HG03439 (cell line): Measurements from ENCODE around the gene FLNB.
A peak's percentile ranks its signal among the peaks of the same experiment; 100 is the strongest.

ENCODE experiments used
- ATAC-seq: cut with Tn5 transposase; IDR thresholded peaks from one replicate; pipeline ENCODE4 v1.9.1; 2021; ENCODE audit warnings: mild to moderate bottlenecking, moderate library complexity; ENCODE audit not compliant: unreplicated experiment

The FLNB gene

DNA sequence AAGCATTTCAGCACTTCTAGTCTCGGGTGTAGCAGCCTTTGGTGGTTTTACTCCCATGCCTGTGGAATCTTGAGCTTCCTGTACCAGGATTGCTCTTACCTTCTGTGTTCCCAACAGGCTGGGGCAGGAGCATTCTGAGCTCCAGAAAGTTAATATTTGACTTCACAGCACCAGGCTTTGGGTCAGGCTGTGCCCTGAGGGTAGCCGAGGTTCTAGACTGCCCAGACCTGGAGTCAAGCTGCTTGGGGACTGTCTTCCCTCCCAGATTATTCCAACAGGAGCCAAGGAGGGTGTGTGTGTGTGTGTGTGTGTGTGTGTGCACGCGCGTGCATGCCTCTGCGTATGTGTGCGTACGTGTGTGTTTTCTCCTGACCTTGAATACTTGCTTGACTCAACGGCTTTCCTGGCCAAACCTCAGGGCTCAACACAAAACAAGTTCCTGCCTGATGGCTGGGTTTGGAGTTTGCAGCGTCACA is 94.8 kb downstream of the FLNB start:
- no peak for ATAC-seq

DNA sequence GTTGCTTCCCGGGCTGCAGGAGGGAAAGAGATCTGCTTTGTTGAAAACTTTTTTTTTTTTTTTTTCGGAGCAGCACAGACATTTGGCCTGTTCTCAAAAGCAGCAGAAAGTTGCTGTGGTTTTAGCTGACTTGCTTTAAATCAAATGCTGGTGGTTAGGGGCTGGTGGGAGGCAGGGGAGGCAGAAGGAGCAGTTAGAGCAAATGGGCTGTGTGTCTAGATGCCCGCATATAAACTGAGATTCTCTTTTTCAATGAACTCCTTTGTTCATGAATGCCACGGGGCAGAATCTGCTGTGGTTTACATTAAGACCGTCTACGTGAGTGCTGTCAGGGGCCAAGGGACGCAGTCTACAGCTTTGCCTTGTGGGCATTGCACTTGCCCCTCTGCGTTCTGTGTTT is 95.9 kb downstream of the FLNB start:
- no peak for ATAC-seq

DNA sequence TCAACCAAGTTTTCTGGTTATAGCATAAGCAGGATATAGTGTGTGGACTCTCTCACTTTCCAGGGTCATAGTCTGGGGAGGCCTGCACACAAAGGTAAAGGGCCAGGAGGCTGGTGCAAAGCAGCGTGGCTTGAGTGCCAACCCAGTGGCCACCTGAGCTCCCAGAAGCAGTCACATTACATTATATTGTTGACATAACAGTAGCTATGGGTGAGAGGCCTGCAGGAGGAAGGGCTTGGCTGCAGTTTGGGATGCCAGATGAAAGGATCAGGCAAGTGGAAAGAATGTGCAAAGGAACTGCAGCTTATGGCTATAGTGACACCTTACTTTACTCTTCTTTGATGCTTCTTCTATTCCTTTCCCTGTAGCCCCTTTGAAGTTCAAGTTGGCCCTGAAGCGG is 96.5 kb downstream of the FLNB start:
- ATAC-seq, result no peak

DNA sequence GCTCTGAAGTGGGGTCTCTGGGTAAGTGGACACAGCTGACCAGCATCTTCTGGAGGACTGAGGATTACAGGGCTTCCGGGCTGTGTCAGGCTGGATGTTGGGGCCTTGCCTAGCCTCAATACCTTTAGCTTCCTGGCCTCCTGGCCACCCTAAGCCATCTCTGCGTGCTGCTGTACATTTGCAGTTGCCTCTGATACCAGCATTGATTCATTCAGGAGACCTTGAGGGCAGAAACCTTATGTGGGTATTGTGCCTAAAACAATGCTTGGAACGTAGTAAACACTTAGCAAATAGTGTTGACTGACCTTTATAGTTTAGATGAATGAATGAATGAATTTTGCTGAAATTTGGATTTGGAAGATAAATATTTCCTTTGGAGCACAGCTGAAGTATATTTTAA is 97.0 kb downstream of the FLNB start:
- ATAC-seq, result no peak

DNA sequence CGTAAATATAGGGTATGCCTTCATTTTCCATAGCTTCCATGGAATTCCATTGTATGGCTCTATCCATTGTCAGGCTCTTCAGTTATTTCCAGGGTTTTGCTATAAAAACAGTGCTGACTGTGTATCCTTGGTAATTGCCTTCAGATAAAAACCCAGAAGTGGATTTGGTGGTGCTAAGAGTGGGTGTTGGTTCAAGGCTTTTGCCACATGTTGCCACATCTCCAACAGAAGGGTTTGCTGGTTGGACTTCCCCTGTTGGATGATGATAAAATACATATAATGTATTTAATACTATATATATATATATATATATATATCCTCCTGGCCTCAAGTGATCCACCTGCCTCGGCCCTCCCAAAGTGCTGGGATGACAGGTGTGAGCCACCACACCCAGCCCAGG is 97.8 kb downstream of the FLNB start:
- no peak for ATAC-seq

DNA sequence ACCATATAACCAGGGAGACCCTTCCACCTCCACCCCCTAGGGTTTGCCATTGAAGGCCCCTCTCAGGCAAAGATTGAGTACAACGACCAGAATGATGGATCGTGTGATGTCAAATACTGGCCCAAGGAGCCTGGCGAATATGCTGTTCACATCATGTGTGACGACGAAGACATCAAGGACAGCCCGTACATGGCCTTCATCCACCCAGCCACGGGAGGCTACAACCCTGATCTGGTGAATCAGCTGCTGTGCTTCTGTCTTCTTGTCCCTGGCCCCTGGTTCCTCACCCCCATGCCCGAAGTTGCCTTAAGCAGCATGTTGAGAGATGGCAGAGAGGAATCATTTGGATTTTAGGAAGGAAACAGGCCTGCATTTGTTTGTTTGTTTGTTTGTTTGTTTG is 98.4 kb downstream of the FLNB start:
- no peak for ATAC-seq

DNA sequence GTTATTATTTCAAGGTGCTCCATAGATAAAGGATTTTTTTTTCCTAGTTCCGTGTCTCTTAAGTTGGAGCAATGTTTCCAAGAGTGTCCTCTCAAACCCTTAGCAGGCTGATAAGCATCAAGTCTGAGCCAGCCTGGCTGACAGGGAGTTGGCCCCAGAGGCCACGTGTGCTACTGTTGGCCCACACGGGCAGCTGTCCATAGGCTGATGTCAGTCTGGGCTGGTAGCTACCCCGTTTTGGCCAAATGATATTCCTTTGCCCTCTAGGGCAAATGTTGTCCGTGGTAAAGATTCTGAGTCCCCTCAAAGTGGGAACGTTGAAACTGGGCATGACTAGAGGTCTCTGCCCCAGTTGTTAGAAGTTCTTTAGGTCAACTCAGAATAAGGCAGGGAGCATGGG is 99.4 kb downstream of the FLNB start:
- no peak for ATAC-seq

DNA sequence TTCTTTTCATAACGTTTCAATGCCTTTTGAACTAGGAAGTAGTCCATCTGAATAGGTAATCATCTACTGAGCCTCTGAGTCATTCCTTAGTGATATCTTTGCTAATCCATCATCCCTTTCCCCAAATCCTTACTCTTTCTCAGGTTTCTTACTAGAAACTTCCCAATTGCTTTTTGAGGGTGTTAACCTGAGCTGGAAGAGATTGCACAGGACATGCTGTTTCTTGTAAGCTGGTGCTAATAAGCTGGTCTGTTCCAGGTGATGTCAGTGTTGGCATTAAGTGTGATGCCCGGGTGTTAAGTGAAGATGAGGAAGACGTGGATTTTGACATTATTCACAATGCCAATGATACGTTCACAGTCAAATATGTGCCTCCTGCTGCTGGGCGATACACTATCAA is 101.5 kb downstream of the FLNB start:
- ATAC-seq, result no peak

DNA sequence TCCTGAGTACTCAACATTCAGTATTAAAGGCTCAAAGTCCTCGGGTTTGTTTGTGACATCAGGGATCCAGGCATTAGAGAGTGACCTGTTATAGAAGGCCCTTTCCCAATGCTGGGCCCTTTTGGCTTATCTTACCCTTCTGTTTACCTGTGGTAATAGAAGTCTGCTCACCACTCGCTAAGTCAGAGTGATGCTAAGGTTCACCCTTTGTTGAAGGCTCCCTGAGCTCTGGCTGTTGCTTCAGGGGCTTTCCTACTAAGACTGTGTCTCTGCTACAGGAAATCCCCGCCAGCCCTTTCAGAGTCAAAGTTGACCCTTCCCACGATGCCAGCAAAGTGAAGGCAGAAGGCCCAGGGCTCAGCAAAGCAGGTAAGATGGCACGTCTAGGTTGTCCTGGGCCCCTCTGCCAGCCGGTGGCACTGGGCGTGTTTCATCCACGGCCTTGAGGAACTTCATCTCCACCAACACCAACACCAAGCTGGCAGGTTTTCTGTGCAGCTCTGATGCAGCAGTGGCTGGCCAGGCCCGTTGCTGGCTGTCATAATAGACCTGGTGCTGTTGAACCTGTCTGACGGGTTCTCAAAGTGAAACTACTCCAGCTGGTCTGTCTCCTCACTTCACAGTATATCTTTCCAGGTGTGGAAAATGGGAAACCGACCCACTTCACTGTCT is 103.4 kb downstream of the FLNB start:
- ATAC-seq, result no peak

DNA sequence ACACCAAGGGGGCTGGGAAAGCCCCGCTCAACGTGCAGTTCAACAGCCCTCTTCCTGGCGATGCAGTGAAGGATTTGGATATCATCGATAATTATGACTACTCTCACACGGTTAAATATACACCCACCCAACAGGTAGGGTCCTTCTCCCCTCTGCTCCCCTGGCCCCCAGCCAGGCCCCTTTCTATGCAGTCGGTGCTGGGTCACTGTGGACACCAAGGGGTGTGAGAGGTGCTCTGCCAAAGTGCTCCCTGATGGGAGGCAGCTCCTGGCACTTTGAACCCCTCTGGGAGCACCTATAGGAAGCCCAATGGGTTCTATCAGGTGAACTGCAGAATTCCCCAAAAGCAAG is 103.9 kb downstream of the FLNB start:
- ATAC-seq, result no peak

DNA sequence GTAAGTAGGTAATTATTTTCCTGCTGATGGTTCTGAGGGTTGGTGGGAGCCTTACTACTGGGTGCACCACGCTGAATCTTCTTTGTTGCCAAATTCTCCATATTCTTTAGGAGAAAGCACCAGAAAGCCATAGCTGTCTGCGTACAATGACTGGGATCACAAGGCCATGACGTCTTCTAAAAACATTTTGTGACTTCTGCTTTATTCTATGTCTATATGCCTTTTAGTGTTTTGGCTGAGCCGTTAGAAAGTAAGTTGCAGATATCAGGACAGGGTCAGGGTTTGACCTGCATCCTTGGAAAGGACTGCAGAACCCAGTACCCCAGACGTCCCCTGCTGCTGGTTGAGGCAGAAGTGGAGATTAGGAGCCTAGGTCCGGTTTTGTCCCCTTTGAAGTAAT is 107.0 kb downstream of the FLNB start:
- no peak for ATAC-seq

DNA sequence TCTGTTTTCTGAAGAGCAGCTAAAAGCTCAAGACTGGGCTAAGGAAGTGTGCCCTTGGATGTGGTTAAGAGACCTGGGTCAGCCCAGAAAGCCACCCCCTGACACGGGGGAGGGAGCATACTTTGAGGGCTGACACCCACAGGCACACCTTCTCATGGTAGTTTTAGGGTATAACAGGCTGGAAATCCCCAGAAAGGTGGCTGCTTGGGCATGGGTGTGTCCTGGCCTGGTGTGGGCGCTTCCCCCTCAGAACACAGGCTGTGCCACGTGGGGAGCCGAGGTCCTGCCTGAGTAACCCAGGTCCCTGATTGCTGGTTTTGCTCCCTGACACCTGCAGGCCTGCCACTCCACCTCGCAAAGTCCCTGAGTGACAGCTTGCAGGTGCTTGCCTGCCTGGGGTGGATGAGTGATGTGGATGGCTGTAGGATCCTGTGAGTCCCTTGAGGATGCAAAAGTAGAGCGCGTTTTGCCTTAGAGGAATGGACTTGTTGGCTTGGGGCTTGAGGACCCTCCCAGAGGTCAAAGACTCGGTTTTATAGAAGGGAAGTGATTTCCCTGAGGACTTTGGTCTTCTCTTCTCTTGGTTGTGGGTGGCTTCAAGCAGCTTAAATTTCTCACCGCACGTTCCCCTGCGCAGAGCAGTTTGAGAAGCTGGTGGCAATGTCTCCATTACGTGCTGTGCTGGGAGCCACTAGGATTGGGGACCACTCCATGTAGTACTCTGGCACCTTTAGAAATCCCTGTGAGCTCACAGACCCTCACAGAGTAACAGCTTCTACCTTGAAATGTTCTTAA is 108.1 kb downstream of the FLNB start:
- ATAC-seq, result peak; percentile 59

DNA sequence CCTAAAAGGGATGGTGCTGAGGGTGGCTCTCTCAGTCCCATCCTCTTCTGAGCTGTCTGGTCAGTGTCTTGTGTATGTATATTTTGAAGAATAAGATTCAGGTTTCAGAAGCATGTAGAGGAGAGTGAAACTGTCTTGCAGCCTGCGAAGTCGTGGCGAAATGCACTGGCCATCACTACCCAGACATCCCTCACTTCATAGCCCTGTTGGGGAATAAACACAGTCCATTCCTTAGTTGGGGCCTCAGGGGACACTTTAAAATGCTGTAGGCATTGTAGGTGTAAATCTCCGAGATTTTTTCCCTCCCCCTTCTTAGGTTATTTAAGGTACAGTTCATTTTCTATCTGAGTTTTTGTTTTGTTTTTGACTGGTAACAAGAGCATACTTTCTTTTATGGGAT is 108.8 kb downstream of the FLNB start:
- ATAC-seq, result peak; percentile 21

DNA sequence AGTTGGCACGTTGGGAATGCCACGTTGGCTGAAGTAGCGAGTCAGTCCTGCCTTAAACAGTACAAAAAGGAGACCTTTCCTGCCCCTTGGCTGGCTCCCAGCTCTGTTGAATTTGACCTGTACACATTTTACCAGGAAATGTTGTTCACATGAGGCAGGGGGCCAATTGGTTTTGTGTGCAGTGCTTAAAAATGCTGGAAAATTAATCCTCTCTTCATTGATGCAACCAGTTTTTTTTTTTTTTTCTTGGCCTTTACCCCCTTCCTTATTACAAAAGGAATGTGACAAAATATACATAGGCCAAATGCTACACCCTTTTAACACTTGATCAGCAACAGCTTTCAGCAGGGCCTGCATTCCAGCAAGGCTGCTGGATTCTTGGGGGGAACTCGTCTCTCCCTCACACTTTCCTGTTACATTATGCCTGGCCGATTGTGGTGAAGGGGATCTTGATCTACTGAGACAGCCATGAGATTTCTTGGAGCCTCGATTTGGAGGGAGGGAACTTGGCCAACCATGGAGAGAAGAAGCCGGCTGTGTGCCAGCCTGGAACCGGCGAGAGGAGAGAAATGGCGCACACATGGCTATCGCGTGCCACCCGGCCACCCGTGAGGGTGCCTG is 109.4 kb downstream of the FLNB start:
- ATAC-seq, result no peak

DNA sequence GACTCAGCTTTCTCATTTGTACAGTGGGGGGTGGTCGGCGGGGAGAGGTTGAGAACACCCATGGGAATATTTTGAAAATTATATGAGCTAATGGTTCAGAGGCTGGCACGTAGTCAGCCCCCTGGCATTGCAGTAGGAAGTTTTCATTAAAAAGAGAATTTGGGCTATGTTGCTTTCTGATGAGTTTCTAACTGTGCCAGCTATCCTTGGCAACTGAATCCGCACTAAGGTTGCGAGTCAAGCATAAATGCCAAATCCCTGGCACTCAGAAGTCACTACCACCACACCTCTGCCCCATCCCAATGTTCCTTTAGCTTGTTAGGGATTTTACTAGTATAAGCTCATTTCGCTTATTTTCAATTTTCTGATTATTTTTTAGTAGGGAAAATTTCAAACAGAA is 111.0 kb downstream of the FLNB start:
- no peak for ATAC-seq

DNA sequence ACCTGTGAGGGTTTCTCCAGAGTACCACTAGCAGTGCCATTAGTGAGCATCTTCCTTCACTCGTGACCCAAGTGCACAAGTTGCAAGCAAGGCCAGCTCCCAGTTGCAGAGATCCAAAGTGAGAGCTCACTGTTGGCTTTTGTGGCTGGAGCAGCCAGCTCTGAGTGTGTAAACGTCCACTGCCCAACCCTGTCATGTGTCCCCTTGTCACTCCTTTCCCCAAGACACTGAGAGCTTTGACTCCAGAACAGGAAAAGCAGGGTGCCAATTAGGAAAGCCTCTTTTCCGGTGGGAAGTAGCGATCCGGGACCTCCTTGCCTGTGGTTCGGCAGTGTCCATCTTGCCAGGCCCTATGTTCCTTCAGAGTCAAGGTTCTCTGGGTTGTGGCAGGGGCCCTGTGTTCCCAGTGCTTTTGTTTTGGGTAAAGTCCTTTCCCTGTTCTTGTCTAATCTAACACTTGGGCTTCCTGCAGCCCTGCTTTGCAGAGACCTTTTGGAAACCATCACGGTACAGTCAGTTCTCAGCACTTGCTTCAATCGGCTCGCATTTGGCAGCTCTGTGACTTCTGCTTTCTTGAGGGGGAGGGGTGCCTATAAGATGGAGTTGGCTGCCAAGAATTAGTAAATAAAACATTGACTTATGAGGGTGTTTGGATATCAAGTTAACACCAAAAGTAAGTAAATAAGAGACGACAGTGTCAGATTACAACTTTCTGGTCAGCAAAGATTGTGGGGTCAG is 112.0 kb downstream of the FLNB start:
- no peak for ATAC-seq

DNA sequence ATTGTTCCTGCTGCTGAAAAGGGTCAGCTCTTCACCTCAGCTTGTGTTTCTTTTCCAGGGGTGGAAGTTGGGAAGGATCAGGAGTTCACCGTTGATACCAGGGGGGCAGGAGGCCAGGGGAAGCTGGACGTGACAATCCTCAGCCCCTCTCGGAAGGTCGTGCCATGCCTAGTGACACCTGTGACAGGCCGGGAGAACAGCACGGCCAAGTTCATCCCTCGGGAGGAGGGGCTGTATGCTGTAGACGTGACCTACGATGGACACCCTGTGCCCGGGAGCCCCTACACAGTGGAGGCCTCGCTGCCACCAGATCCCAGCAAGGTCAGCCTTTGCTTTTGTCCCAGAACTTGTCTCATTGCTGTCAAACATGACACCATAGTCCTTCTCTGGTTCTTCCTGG is 113.0 kb downstream of the FLNB start:
- no peak for ATAC-seq

DNA sequence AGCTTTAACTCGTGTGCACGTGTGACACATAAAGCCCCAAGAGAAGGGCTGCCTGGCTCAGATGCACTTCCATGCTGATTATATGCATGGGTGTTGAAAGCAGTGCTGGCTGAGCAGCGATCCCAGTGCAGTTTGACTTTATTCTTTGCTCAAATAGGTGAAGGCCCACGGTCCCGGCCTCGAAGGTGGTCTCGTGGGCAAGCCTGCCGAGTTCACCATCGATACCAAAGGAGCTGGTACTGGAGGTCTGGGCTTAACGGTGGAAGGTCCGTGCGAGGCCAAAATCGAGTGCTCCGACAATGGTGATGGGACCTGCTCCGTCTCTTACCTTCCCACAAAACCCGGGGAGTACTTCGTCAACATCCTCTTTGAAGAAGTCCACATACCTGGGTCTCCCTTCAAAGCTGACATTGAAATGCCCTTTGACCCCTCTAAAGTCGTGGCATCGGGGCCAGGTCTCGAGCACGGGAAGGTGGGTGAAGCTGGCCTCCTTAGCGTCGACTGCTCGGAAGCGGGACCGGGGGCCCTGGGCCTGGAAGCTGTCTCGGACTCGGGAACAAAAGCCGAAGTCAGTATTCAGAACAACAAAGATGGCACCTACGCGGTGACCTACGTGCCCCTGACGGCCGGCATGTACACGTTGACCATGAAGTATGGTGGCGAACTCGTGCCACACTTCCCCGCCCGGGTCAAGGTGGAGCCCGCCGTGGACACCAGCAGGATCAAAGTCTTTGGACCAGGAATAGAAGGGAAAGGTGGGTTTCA is 114.9 kb downstream of the FLNB start:
- ATAC-seq, result no peak

DNA sequence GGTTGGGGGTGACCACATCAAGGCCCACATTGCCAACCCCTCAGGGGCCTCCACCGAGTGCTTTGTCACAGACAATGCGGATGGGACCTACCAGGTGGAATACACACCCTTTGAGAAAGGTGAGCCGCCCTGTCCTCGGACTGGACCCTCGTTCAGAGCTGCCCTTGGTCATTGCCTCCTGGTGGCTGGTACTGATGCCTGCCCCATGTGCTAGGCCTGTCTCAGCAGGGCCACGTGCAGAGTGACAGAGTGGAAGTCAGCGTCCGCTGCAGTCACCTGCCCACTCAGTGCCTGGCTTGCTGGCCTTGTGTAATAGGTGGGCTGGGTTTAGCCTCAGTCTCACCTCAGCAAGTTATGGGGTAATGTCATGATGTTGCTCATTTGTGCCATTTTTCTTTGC is 116.2 kb downstream of the FLNB start:
- ATAC-seq, result no peak

DNA sequence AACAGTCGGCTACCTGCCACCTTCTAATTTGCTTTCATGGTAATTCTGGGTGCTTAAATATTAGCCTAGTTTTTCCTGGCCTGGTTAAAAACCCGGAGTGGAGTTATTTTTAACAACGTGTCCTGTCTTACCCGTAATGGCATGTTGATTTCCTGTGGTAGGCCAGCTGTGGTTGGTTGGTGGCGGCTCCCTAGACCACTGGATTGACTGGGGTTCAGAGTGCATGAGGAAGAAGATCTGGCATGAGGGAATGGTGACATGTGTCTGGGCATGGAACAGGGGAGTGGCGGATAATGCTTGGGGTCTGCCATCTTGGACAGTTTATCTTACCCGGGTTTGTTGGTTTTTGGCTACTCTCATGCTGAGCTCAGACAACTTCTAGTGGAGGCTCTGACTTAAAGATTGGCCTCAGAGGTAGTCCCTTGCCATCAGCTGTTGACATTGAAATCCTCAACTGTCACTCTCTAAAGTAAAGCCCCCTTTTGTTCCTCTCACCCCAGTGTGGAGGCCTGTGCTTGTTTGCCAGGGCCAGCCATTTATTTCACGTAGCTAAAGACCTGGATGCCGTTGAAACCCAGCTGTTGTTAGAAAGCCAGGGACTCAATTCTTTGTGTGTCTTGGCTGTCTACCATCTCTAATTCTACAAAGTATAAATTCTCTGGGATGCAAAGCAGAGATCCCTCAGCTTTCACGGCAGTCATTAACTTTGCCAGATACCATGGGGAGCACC is 121.0 kb downstream of the FLNB start:
- no peak for ATAC-seq
